Ramos (cell line): ENCODE data around the gene COA8.

Experiments
- in situ Hi-C: fragments of 300-500 bp; cut with MboI; formaldehyde crosslinking; loops from one replicate; pipeline ENCODE4 v1.14.3; 2022; ENCODE audit warnings: low sequenced_read_pairs; ENCODE audit not compliant: unreplicated experiment

COA8 gene

DNA sequence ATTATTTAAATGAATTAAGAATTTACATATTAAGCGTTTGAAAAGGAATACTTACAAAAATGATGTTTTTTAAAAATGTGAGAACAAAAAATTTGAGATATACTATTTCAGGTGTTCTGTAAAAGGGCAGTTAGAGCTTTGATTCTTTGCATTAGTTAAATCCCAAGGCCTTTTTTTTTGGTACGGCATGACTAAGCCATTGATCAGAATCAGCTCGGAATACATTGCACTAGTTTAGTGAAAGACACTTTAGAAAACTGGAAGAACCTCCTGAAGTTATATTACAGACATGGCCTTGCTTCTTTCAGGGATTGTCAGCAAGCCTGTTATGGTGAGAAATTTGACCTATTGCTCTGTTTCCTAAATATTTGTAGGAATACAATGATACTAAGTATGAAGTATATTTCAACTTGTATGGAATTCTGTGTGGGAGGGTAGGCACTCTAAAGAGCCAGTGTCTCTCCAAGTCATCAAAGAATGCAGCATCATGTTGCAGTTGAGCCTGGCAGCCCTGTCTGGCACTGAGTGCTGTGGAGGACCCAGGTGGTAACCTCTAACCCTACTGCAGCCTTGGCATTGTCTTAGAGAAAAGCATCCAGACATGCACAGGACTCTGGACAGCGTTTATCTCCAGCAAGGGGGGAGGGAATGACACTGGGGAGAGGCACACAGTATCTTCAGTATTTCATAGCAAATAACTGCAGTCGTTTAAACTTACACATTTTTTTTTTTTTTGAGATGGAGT is 67.8 kb downstream of the COA8 start:
- in situ Hi-C loops, result no loop called here

DNA sequence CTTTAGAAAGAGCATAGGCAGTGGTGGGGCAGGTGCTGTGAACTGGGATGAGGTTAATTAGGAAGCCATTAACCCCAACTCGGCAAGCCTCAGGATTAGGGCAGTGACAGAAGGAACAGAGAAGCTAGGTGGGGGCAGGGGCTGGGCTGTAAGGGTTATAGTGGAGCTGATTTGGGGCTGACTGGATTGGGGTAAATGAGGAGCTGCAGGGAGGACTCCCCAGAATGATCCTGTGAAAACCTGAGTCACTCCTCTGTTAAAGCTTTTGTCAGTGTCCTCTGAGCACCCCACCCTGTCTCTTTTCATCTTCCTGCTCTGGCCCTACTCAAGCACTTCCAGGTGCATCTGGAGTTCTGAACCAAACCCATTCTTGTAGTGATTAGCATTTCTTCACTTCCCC is 70.6 kb downstream of the COA8 start:
- in situ Hi-C loops, result no loop called here

DNA sequence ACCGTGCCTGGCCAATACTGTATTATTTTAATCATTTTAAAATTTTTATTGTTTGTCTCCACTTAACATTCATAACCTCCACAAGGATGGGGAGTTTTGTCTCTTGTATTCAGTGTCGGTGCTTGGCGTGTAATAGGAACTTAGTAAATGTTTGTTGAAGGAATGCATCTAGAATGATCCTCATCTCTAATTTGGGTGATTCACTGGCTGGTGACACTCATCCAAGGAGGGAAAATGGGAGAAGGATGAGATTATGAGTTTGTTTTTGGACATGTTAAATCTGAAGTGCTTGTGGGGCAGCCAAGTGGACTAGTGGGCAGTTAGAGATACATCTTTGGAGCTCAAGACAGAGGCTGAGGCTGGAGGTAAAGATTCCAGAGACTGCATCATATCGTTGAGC is 71.4 kb downstream of the COA8 start:
- in situ Hi-C loops, result no loop called here

DNA sequence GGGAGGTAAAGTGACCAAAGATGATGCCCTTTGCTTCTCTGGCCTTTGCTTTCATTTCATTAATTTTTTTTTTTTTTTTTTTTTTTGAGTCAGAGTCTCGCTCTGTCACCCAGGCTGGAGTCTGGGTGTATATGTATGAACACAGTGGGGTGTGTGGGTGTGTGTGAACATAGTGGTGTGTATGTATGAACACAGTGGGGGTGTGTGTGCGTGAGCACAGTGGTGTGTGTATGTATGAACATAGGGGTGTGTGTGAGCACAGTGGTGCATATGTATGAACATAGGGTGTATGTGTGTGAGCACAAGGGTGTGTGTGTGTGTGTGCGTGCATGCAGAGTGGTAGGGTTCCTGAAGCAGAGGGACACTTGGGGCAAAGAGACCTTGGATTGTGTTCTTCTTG is 75.8 kb downstream of the COA8 start:
- in situ Hi-C loops, result no loop called here
